Activated T-helper 2 cell treated with anti-CD3 and anti-CD28 coated beads, Interferon-gamma antibody, Interleukin-2, Interleukin-4, amounts not matched to agents 10 μg/mL and 5 μg/mL and 100 μg/mL, durations not matched to agents 14 hours and 24 hours and 36 hours (primary cell): ENCODE measurements around the gene AXIN2. TPM values are rescaled to one million over a fixed set of nuclear protein-coding genes. Genes with fewer than 3 reads are reported as not detected.

Experiments
- DNase-seq: peaks from one replicate; pipeline ENCODE4 v3.0.0; 2021; ENCODE audit warnings: low spot score
- H3K27ac Mint-ChIP-seq: one replicate; pipeline ENCODE4 v1.8.0; 2021; ENCODE audit warnings: mixed read lengths
- H3K27me3 Mint-ChIP-seq: one replicate; pipeline ENCODE4 v1.8.0; 2021; ENCODE audit warnings: low read depth, mixed read lengths
- H3K36me3 Mint-ChIP-seq: one replicate; pipeline ENCODE4 v1.8.0; 2021; ENCODE audit warnings: low read depth, mixed read lengths
- H3K4me1 Mint-ChIP-seq: one replicate; pipeline ENCODE4 v1.8.0; 2021; ENCODE audit warnings: low read depth, mixed read lengths
- H3K4me3 Mint-ChIP-seq: one replicate; pipeline ENCODE4 v1.8.0; 2021; ENCODE audit warnings: low read depth, mild to moderate bottlenecking, moderate library complexity, mixed read lengths
- H3K9me3 Mint-ChIP-seq: one replicate; pipeline ENCODE4 v1.8.0; 2021; ENCODE audit warnings: mixed read lengths
- intact Hi-C: fragments of 100-400 bp; cut with micrococcal nuclease; formaldehyde crosslinking; loops from one replicate; pipeline ENCODE4 v1.15.1; 2023
- total RNA-seq: library from RNA; stranded (reverse); gene quantifications from 2 replicates; pipeline ENCODE4 v1.2.3, GENCODE V29; 2022

The AXIN2 gene
- total RNA-seq, 1 donor from 2014 or later, result 6.8 TPM

- peaks cover 37% of the 10 kb centered on the region for H3K36me3 Mint-ChIP-seq
- peaks cover 11% of the 10 kb centered on the region for H3K27me3 Mint-ChIP-seq
- H3K9me3 Mint-ChIP-seq, result no peaks in the 10 kb centered on the region
- intact Hi-C loops, result no loop called here
- peaks cover 12% of the 10 kb centered on the region for H3K4me1 Mint-ChIP-seq
- H3K27ac Mint-ChIP-seq, result no peak overlapping the region
- no peak for DNase-seq
- no peak overlapping the region for H3K4me3 Mint-ChIP-seq
These were observed 13.0 kb downstream of the AXIN2 start for GRCh38 chr17:65548269-65548969.

GRCh38 chr17:65547253-65547670 lies 14.2 kb downstream of the AXIN2 start:
- H3K4me1 Mint-ChIP-seq, result peaks cover 7% of the 10 kb centered on the region
- H3K27me3 Mint-ChIP-seq, result peaks cover 7% of the 10 kb centered on the region
- peaks cover 37% of the 10 kb centered on the region for H3K36me3 Mint-ChIP-seq
- no peak overlapping the region for H3K27ac Mint-ChIP-seq
- no peak for DNase-seq
- H3K9me3 Mint-ChIP-seq, result no peaks in the 10 kb centered on the region
- intact Hi-C loops, result no loop called here
- H3K4me3 Mint-ChIP-seq, result no peak overlapping the region

GRCh38 chr17:65546579-65546978 lies 14.9 kb downstream of the AXIN2 start:
- peaks cover 4% of the 10 kb centered on the region for H3K4me1 Mint-ChIP-seq
- no peak overlapping the region for H3K27ac Mint-ChIP-seq
- peaks cover 35% of the 10 kb centered on the region for H3K36me3 Mint-ChIP-seq
- intact Hi-C loops, result no loop called here
- no peak for DNase-seq
- no peaks in the 10 kb centered on the region for H3K9me3 Mint-ChIP-seq
- H3K4me3 Mint-ChIP-seq, result no peak overlapping the region
- H3K27me3 Mint-ChIP-seq, result peaks cover 7% of the 10 kb centered on the region

GRCh38 chr17:65545705-65546523 lies 15.5 kb downstream of the AXIN2 start:
- Mint-ChIP-seq H3K27ac (no peak overlapping the region), H3K4me1 (peaks cover 4% of the 10 kb centered on the region), H3K27me3 (peaks cover 5% of the 10 kb centered on the region), H3K9me3 (no peaks in the 10 kb centered on the region), H3K4me3 (no peak overlapping the region), H3K36me3 (peaks cover 36% of the 10 kb centered on the region)
- DNase-seq, result no peak
- intact Hi-C loops, result no loop called here

GRCh38 chr17:65544672-65545071 lies 16.8 kb downstream of the AXIN2 start:
- DNase-seq, result no peak
- intact Hi-C loops, result no loop called here
- Mint-ChIP-seq H3K4me3 (no peak overlapping the region), H3K9me3 (no peaks in the 10 kb centered on the region), H3K27me3 (peaks cover 1% of the 10 kb centered on the region), H3K27ac (no peak overlapping the region), H3K4me1 (peaks cover 4% of the 10 kb centered on the region), H3K36me3 (peaks cover 39% of the 10 kb centered on the region)

- DNase-seq, result no peak
- Mint-ChIP-seq H3K4me1 (peaks cover 6% of the 10 kb centered on the region), H3K9me3 (no peaks in the 10 kb centered on the region), H3K27me3 (peaks cover 1% of the 10 kb centered on the region), H3K36me3 (peaks cover 32% of the 10 kb centered on the region), H3K4me3 (no peak overlapping the region), H3K27ac (no peak overlapping the region)
- intact Hi-C loops, result no loop called here
These were observed 18.8 kb downstream of the AXIN2 start for GRCh38 chr17:65542610-65543009.

GRCh38 chr17:65542067-65542466 lies 19.4 kb downstream of the AXIN2 start:
- no peaks in the 10 kb centered on the region for H3K27me3 Mint-ChIP-seq
- DNase-seq, result no peak
- no peaks in the 10 kb centered on the region for H3K9me3 Mint-ChIP-seq
- H3K4me1 Mint-ChIP-seq, result peaks cover 3% of the 10 kb centered on the region
- H3K36me3 Mint-ChIP-seq, result peaks cover 34% of the 10 kb centered on the region
- H3K4me3 Mint-ChIP-seq, result no peak overlapping the region
- intact Hi-C loops, result no loop called here
- no peak overlapping the region for H3K27ac Mint-ChIP-seq

GRCh38 chr17:65541453-65541852 lies 20.0 kb downstream of the AXIN2 start:
- H3K9me3 Mint-ChIP-seq, result no peaks in the 10 kb centered on the region
- no peak overlapping the region for H3K4me3 Mint-ChIP-seq
- H3K4me1 Mint-ChIP-seq, result peaks cover 3% of the 10 kb centered on the region
- no peaks in the 10 kb centered on the region for H3K27me3 Mint-ChIP-seq
- peaks cover 38% of the 10 kb centered on the region for H3K36me3 Mint-ChIP-seq
- DNase-seq, result no peak
- intact Hi-C loops, result no loop called here
- H3K27ac Mint-ChIP-seq, result no peak overlapping the region

GRCh38 chr17:65539630-65540266 lies 21.7 kb downstream of the AXIN2 start:
- peaks cover 54% of the 10 kb centered on the region for H3K36me3 Mint-ChIP-seq

GRCh38 chr17:65538675-65539529 lies 22.5 kb downstream of the AXIN2 start:
- Mint-ChIP-seq H3K27ac (peak overlapping the region; percentile 38), H3K9me3 (no peaks in the 10 kb centered on the region), H3K36me3 (peaks cover 58% of the 10 kb centered on the region), H3K27me3 (no peaks in the 10 kb centered on the region), H3K4me1 (peaks cover 3% of the 10 kb centered on the region), H3K4me3 (peak overlapping the region; percentile 68)
- intact Hi-C loops, result no loop called here
- DNase-seq, result no peak

More at GRCh38 chr17:65539630-65540266, 21.7 kb downstream of the AXIN2 start:
- Mint-ChIP-seq H3K4me3 (no peak overlapping the region), H3K27ac (no peak overlapping the region), H3K27me3 (no peaks in the 10 kb centered on the region), H3K9me3 (no peaks in the 10 kb centered on the region), H3K4me1 (peaks cover 3% of the 10 kb centered on the region)
- intact Hi-C loops, result no loop called here
- DNase-seq, result no peak

- Mint-ChIP-seq H3K4me1 (peaks cover 3% of the 10 kb centered on the region), H3K27me3 (no peaks in the 10 kb centered on the region), H3K36me3 (peaks cover 59% of the 10 kb centered on the region), H3K9me3 (no peaks in the 10 kb centered on the region), H3K4me3 (peak overlapping the region; percentile 68), H3K27ac (peak overlapping the region; percentile 38)
- DNase-seq, result peak; percentile 58
- intact Hi-C loops, result no loop called here
These were observed 23.4 kb downstream of the AXIN2 start for GRCh38 chr17:65537845-65538674.
